Activated naive CD8-positive, alpha-beta T cell treated with anti-CD3 and anti-CD28 coated beads, Interleukin-2, amount 10 ng/mL, durations not matched to agents 7 days and 5 days (primary cell): Measurements from ENCODE around the gene CPNE4. TPM values are rescaled to one million over a fixed set of nuclear protein-coding genes. Genes with fewer than 3 reads are reported as not detected.

Source experiments
- ATAC-seq: fragments of 150-1000 bp; cut with Tn5 transposase; one replicate; pipeline ENCODE4 v1.10.0; 2021; ENCODE audit warnings: low read depth, moderate library complexity
- POLR2A ChIA-PET: fragments of 350-600 bp; sonication (Branson Sonifier 250); formaldehyde crosslinking; loops from one replicate; lab custom pipeline; 2021; ENCODE audit warnings: antibody characterized with exemption; lab: Charles Lee
- DNase-seq: peaks from one replicate; pipeline ENCODE4 v3.0.0; 2021
- H3K27ac Mint-ChIP-seq: one replicate; pipeline ENCODE4 v1.8.0; 2022; ENCODE audit warnings: mild to moderate bottlenecking, mixed read lengths
- H3K27me3 Mint-ChIP-seq: one replicate; pipeline ENCODE4 v1.8.0; 2022; ENCODE audit warnings: mild to moderate bottlenecking, moderate library complexity, mixed read lengths
- H3K36me3 Mint-ChIP-seq: one replicate; pipeline ENCODE4 v1.8.0; 2021; ENCODE audit warnings: mild to moderate bottlenecking, mixed read lengths
- H3K4me1 Mint-ChIP-seq: one replicate; pipeline ENCODE4 v1.8.0; 2021; ENCODE audit warnings: mixed read lengths
- H3K4me3 Mint-ChIP-seq: one replicate; pipeline ENCODE4 v1.8.0; 2022; ENCODE audit warnings: mild to moderate bottlenecking, moderate library complexity, mixed read lengths
- H3K9me3 Mint-ChIP-seq: one replicate; pipeline ENCODE4 v1.8.0; 2021; ENCODE audit warnings: mixed read lengths
- total RNA-seq, 2 experiments: library from RNA; stranded (reverse); gene quantifications; one replicate each; pipeline ENCODE4 v1.2.3, GENCODE V29; 2021

CPNE4 gene
- total RNA-seq, 2 experiments from 2014 or later, result not detected

GRCh38 chr3:131811481-131811880 lies 223.3 kb downstream of the CPNE4 start:
- Mint-ChIP-seq H3K4me3 (no peak overlapping the region), H3K9me3 (no peaks in the 10 kb centered on the region), H3K4me1 (no peaks in the 10 kb centered on the region), H3K27me3 (peaks cover 13% of the 10 kb centered on the region), H3K27ac (no peak overlapping the region), H3K36me3 (no peaks in the 10 kb centered on the region)
- no peak for DNase-seq
- POLR2A ChIA-PET, result no interaction called here
- no peak for ATAC-seq

- Mint-ChIP-seq H3K27ac (no peak overlapping the region), H3K9me3 (no peaks in the 10 kb centered on the region), H3K4me3 (no peak overlapping the region), H3K27me3 (peaks cover 15% of the 10 kb centered on the region), H3K36me3 (no peaks in the 10 kb centered on the region), H3K4me1 (no peaks in the 10 kb centered on the region)
- DNase-seq (no peak), ATAC-seq (no peak)
- POLR2A ChIA-PET, result no interaction called here
These were observed 227.0 kb downstream of the CPNE4 start for GRCh38 chr3:131807822-131808221.

GRCh38 chr3:131806736-131807135 lies 228.1 kb downstream of the CPNE4 start:
- Mint-ChIP-seq H3K4me1 (no peaks in the 10 kb centered on the region), H3K36me3 (no peaks in the 10 kb centered on the region), H3K4me3 (no peak overlapping the region), H3K27me3 (peaks cover 13% of the 10 kb centered on the region), H3K27ac (no peak overlapping the region), H3K9me3 (no peaks in the 10 kb centered on the region)
- DNase-seq (no peak), ATAC-seq (no peak)
- POLR2A ChIA-PET, result interaction anchor here (0.7 kb wide), 1 partner anchor 313 kb away, joined by 5 read pairs; no protein-coding TSS in a partner anchor

GRCh38 chr3:131804565-131805133 lies 230.2 kb downstream of the CPNE4 start:
- POLR2A ChIA-PET, result no interaction called here
- Mint-ChIP-seq H3K9me3 (no peaks in the 10 kb centered on the region), H3K27me3 (peaks cover 13% of the 10 kb centered on the region), H3K27ac (no peak overlapping the region), H3K4me3 (no peak overlapping the region), H3K4me1 (no peaks in the 10 kb centered on the region), H3K36me3 (no peaks in the 10 kb centered on the region)
- no peak for DNase-seq
- ATAC-seq, result no peak

GRCh38 chr3:131803113-131803512 lies 231.7 kb downstream of the CPNE4 start:
- no peaks in the 10 kb centered on the region for H3K4me1 Mint-ChIP-seq
- H3K27ac Mint-ChIP-seq, result no peak overlapping the region
- no peak for ATAC-seq
- POLR2A ChIA-PET, result no interaction called here
- no peaks in the 10 kb centered on the region for H3K9me3 Mint-ChIP-seq
- no peak overlapping the region for H3K4me3 Mint-ChIP-seq
- DNase-seq, result no peak
- no peaks in the 10 kb centered on the region for H3K36me3 Mint-ChIP-seq
- peaks cover 5% of the 10 kb centered on the region for H3K27me3 Mint-ChIP-seq

- H3K36me3 Mint-ChIP-seq, result no peaks in the 10 kb centered on the region
- no peak overlapping the region for H3K27ac Mint-ChIP-seq
- ATAC-seq (no peak), DNase-seq (no peak)
- no peak overlapping the region for H3K4me3 Mint-ChIP-seq
- peaks cover 5% of the 10 kb centered on the region for H3K27me3 Mint-ChIP-seq
- H3K9me3 Mint-ChIP-seq, result no peaks in the 10 kb centered on the region
- POLR2A ChIA-PET, result no interaction called here
- H3K4me1 Mint-ChIP-seq, result no peaks in the 10 kb centered on the region
These were observed 232.8 kb downstream of the CPNE4 start for GRCh38 chr3:131802029-131802428.

GRCh38 chr3:131801566-131801965 lies 233.2 kb downstream of the CPNE4 start:
- no peaks in the 10 kb centered on the region for H3K36me3 Mint-ChIP-seq
- H3K27me3 Mint-ChIP-seq, result peaks cover 2% of the 10 kb centered on the region
- no peak for ATAC-seq
- POLR2A ChIA-PET, result no interaction called here
- no peaks in the 10 kb centered on the region for H3K9me3 Mint-ChIP-seq
- no peak overlapping the region for H3K4me3 Mint-ChIP-seq
- DNase-seq, result no peak
- peaks cover 1% of the 10 kb centered on the region for H3K4me1 Mint-ChIP-seq
- no peak overlapping the region for H3K27ac Mint-ChIP-seq

- Mint-ChIP-seq H3K27me3 (peaks cover 2% of the 10 kb centered on the region), H3K4me3 (no peak overlapping the region), H3K9me3 (no peaks in the 10 kb centered on the region), H3K4me1 (peaks cover 3% of the 10 kb centered on the region), H3K36me3 (no peaks in the 10 kb centered on the region), H3K27ac (no peak overlapping the region)
- POLR2A ChIA-PET, result no interaction called here
- DNase-seq (no peak), ATAC-seq (no peak)
These were observed 237.0 kb downstream of the CPNE4 start for GRCh38 chr3:131797776-131798175.

GRCh38 chr3:131796558-131797198 lies 238.1 kb downstream of the CPNE4 start:
- no peak for DNase-seq
- Mint-ChIP-seq H3K4me3 (no peak overlapping the region), H3K27me3 (peaks cover 3% of the 10 kb centered on the region), H3K4me1 (peaks cover 3% of the 10 kb centered on the region), H3K9me3 (no peaks in the 10 kb centered on the region), H3K27ac (no peak overlapping the region), H3K36me3 (no peaks in the 10 kb centered on the region)
- POLR2A ChIA-PET, result no interaction called here
- no peak for ATAC-seq

- Mint-ChIP-seq H3K36me3 (no peaks in the 10 kb centered on the region), H3K27me3 (peaks cover 4% of the 10 kb centered on the region), H3K27ac (no peak overlapping the region), H3K9me3 (no peaks in the 10 kb centered on the region), H3K4me1 (peaks cover 3% of the 10 kb centered on the region), H3K4me3 (no peak overlapping the region)
- DNase-seq, result no peak
- POLR2A ChIA-PET, result no interaction called here
- ATAC-seq, result no peak
These were observed 238.7 kb downstream of the CPNE4 start for GRCh38 chr3:131796111-131796510.

- DNase-seq (no peak), ATAC-seq (no peak)
- Mint-ChIP-seq H3K9me3 (no peaks in the 10 kb centered on the region), H3K4me3 (no peak overlapping the region), H3K27me3 (peaks cover 4% of the 10 kb centered on the region), H3K27ac (no peak overlapping the region), H3K4me1 (peaks cover 3% of the 10 kb centered on the region), H3K36me3 (no peaks in the 10 kb centered on the region)
- POLR2A ChIA-PET, result no interaction called here
These were observed 239.3 kb downstream of the CPNE4 start for GRCh38 chr3:131795390-131796090.

GRCh38 chr3:131794766-131795388 lies 239.9 kb downstream of the CPNE4 start:
- Mint-ChIP-seq H3K36me3 (no peaks in the 10 kb centered on the region), H3K4me3 (no peak overlapping the region), H3K27ac (no peak overlapping the region), H3K9me3 (no peaks in the 10 kb centered on the region), H3K27me3 (peaks cover 4% of the 10 kb centered on the region), H3K4me1 (peaks cover 3% of the 10 kb centered on the region)
- DNase-seq (no peak), ATAC-seq (peak; percentile 54)
- POLR2A ChIA-PET, result no interaction called here

- Mint-ChIP-seq H3K4me3 (no peak overlapping the region), H3K4me1 (peaks cover 3% of the 10 kb centered on the region), H3K27ac (no peak overlapping the region), H3K36me3 (no peaks in the 10 kb centered on the region), H3K27me3 (peaks cover 8% of the 10 kb centered on the region), H3K9me3 (no peaks in the 10 kb centered on the region)
- POLR2A ChIA-PET, result no interaction called here
- ATAC-seq, result no peak
- DNase-seq, result no peak
These were observed 240.9 kb downstream of the CPNE4 start for GRCh38 chr3:131793870-131794269.
